Measurements from ENCODE around the gene PRDM16. TPM values are rescaled to one million over a fixed set of nuclear protein-coding genes. Genes with fewer than 3 reads are reported as not detected.

The PRDM16 gene
- total and polyA plus RNA-seq, 4 donors = 0.05 to 0.67 (median 0.19) TPM

DNA sequence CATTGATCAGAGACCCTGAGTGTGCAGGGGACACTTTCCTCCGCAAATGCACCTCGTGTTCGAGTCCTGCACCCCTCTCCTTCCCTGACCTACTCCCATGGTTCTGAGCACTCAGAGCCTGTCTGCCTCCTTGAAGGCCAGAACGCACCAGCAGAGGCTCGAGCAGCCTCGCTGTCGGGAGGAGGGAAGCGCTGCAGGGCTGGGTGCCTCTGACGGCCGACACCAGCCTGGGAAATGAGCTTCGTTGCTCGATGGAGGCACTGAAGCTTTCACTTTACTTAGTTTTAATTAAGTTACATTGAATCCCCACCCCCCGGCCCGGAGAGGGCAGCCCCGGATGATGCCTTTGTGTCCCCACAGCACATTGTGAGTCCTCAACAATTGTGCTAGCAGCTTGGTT, 229.2 kb downstream of the PRDM16 start:
- Histone ChIP-seq H3K9ac (ENCODE audit: low read depth in 1 of 2, low read length in 2 of 2) (no peak overlapping the region), H3K4me1 (ENCODE audit: control insufficient read depth in 4 of 4, insufficient read depth in 4 of 4, low read length in 3 of 4) (peaks cover 0 to under 1% (median 0%) of the 10 kb centered on the region in 4 donors), H3K9me3 (ENCODE audit: control insufficient read depth in 4 of 4, low read length in 3 of 4) (peaks cover 0 to 3% (median 0%) of the 10 kb centered on the region in 4 donors), H3K27ac (ENCODE audit: low read depth in 1 of 2, low read length in 2 of 2) (no peak overlapping the region), H3K36me3 (ENCODE audit: control insufficient read depth in 4 of 4, insufficient read depth in 3 of 4, low read depth in 1 of 4, low read length in 3 of 4) (no peaks in the 10 kb centered on the region), H3K4me3 (ENCODE audit: low read depth in 1 of 3, low read length in 3 of 3) (no peak overlapping the region), H3K27me3 (ENCODE audit: control insufficient read depth in 4 of 4, insufficient read depth in 4 of 4, low read length in 3 of 4) (peaks cover 0 to 2% (median 0%) of the 10 kb centered on the region in 4 donors)
- no peak for DNase-seq (ENCODE audit: low spot score)
- no peak for TF ChIP-seq RXRA (IDR thresholded peaks at IDR 0.05)
- TF ChIP-seq HNF4A (conservative IDR thresholded peaks at IDR 0.05) = no peak
- no peak for TF ChIP-seq NR2F2 (IDR thresholded peaks at IDR 0.05)
- WGBS = 90% methylated on average over 15 of the region's 15 CpGs

- Histone ChIP-seq H3K27me3 (ENCODE audit: control insufficient read depth in 4 of 4, insufficient read depth in 4 of 4, low read length in 3 of 4) (peaks cover 0 to 3% (median 0%) of the 10 kb centered on the region in 4 donors), H3K4me3 (ENCODE audit: low read depth in 1 of 3, low read length in 3 of 3) (no peak overlapping the region), H3K4me1 (ENCODE audit: control insufficient read depth in 4 of 4, insufficient read depth in 4 of 4, low read length in 3 of 4) (no peaks in the 10 kb centered on the region), H3K27ac (ENCODE audit: low read depth in 1 of 2, low read length in 2 of 2) (no peak overlapping the region), H3K9me3 (ENCODE audit: control insufficient read depth in 4 of 4, low read length in 3 of 4) (peaks cover 0 to 3% (median 0%) of the 10 kb centered on the region in 4 donors), H3K36me3 (ENCODE audit: control insufficient read depth in 4 of 4, insufficient read depth in 3 of 4, low read depth in 1 of 4, low read length in 3 of 4) (no peaks in the 10 kb centered on the region), H3K9ac (ENCODE audit: low read depth in 1 of 2, low read length in 2 of 2) (no peak overlapping the region)
- TF ChIP-seq, protein P1, sequence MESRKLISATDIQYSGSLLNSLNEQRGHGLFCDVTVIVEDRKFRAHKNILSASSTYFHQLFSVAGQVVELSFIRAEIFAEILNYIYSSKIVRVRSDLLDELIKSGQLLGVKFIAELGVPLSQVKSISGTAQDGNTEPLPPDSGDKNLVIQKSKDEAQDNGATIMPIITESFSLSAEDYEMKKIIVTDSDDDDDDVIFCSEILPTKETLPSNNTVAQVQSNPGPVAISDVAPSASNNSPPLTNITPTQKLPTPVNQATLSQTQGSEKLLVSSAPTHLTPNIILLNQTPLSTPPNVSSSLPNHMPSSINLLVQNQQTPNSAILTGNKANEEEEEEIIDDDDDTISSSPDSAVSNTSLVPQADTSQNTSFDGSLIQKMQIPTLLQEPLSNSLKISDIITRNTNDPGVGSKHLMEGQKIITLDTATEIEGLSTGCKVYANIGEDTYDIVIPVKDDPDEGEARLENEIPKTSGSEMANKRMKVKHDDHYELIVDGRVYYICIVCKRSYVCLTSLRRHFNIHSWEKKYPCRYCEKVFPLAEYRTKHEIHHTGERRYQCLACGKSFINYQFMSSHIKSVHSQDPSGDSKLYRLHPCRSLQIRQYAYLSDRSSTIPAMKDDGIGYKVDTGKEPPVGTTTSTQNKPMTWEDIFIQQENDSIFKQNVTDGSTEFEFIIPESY (IDR thresholded peaks at IDR 0.05) = no peak
- no peak for TF ChIP-seq REST (IDR thresholded peaks at IDR 0.05)
- DNase-seq (ENCODE audit: low spot score) = no peak
- WGBS = 72% methylated on average over 11 of the region's 11 CpGs
Measured at GRCh38 chr1:3304246-3304645, 235.2 kb downstream of the PRDM16 start.

DNA sequence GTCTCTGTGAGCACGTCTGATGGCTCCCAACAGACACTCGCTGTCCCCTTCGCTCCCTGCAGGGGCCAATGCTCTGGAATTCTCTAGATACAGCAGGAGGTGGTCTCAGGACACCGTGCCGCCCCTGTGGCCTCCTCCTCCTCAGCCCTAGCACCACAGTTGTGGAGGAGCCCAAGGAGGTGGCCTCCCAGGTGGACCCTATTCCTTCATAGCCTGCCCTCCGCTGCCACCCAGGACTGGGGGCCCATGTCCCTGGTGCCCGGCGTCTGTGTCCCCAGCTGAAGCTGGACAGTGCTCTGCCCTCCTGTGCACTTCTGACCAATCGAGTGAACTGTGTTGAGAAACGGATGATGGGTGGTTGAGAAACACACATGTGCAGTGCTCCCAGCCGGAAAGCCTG, 235.7 kb downstream of the PRDM16 start:
- no peaks in the 10 kb centered on the region for H3K4me1 ChIP-seq (ENCODE audit: control insufficient read depth in 4 of 4, insufficient read depth in 4 of 4, low read length in 3 of 4)
- TF ChIP-seq TAF1 (conservative IDR thresholded peaks at IDR 0.05) = no peak
- no peak for TF ChIP-seq EGR1 (IDR thresholded peaks at IDR 0.05; ENCODE audit: low read depth in 2 of 2)
- DNase-seq (ENCODE audit: low spot score) = no peak
- no peak overlapping the region for H3K9ac ChIP-seq (ENCODE audit: low read depth in 1 of 2, low read length in 2 of 2)
- H3K4me3 ChIP-seq (ENCODE audit: low read depth in 1 of 3, low read length in 3 of 3) = no peak overlapping the region
- H3K9me3 ChIP-seq (ENCODE audit: control insufficient read depth in 4 of 4, low read length in 3 of 4) = peaks cover 0 to 3% (median 0%) of the 10 kb centered on the region in 4 donors
- 81% methylated on average over 11 of the region's 11 CpGs for WGBS
- no peak overlapping the region for H3K27ac ChIP-seq (ENCODE audit: low read depth in 1 of 2, low read length in 2 of 2)
- H3K27me3 ChIP-seq (ENCODE audit: control insufficient read depth in 4 of 4, insufficient read depth in 4 of 4, low read length in 3 of 4) = peaks cover 0 to 3% (median 0%) of the 10 kb centered on the region in 4 donors
- no peaks in the 10 kb centered on the region for H3K36me3 ChIP-seq (ENCODE audit: control insufficient read depth in 4 of 4, insufficient read depth in 3 of 4, low read depth in 1 of 4, low read length in 3 of 4)

- Histone ChIP-seq H3K27ac (ENCODE audit: low read depth in 1 of 2, low read length in 2 of 2) (no peak overlapping the region), H3K4me3 (ENCODE audit: low read depth in 1 of 3, low read length in 3 of 3) (no peak overlapping the region), H3K9ac (ENCODE audit: low read depth in 1 of 2, low read length in 2 of 2) (no peak overlapping the region), H3K36me3 (ENCODE audit: control insufficient read depth in 4 of 4, insufficient read depth in 3 of 4, low read depth in 1 of 4, low read length in 3 of 4) (no peaks in the 10 kb centered on the region), H3K27me3 (ENCODE audit: control insufficient read depth in 4 of 4, insufficient read depth in 4 of 4, low read length in 3 of 4) (peaks cover 0 to 3% (median 0%) of the 10 kb centered on the region in 4 donors), H3K9me3 (ENCODE audit: control insufficient read depth in 4 of 4, low read length in 3 of 4) (peaks cover 0 to 3% (median 0%) of the 10 kb centered on the region in 4 donors), H3K4me1 (ENCODE audit: control insufficient read depth in 4 of 4, insufficient read depth in 4 of 4, low read length in 3 of 4) (no peaks in the 10 kb centered on the region)
- DNase-seq (ENCODE audit: low spot score) = no peak
- 84% methylated on average over 13 of the region's 13 CpGs for WGBS
- TF ChIP-seq FOXA2 (IDR thresholded peaks at IDR 0.05) = no peak
- TF ChIP-seq, protein P1 (IDR thresholded peaks at IDR 0.05) = no peak
- no peak for TF ChIP-seq EGR1 (IDR thresholded peaks at IDR 0.05; ENCODE audit: low read depth in 2 of 2)
- TF ChIP-seq TAF1 (conservative IDR thresholded peaks at IDR 0.05) = no peak
- TF ChIP-seq, protein P2, sequence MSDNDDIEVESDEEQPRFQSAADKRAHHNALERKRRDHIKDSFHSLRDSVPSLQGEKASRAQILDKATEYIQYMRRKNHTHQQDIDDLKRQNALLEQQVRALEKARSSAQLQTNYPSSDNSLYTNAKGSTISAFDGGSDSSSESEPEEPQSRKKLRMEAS (IDR thresholded peaks at IDR 0.05) = no peak
- no peak for TF ChIP-seq REST (IDR thresholded peaks at IDR 0.05)
- TF ChIP-seq HNF4G (IDR thresholded peaks at IDR 0.05) = no peak
- no peak for TF ChIP-seq SP1 (IDR thresholded peaks at IDR 0.05)
- TF ChIP-seq NR2F2 (IDR thresholded peaks at IDR 0.05) = no peak
Measured at GRCh38 chr1:3305156-3305555, 236.2 kb downstream of the PRDM16 start.
